ENCODE data around the gene COA1. TPM values are rescaled to one million over a fixed set of nuclear protein-coding genes. Genes with fewer than 3 reads are reported as not detected.
"Not testable (repeated sequence)": the region's sequence is repeated elsewhere in the genome, so short reads cannot be mapped to it uniquely, and the experiment has no call there.

COA1 gene
- total RNA-seq, 4 donors from 2014 or later, result 25.9 to 36.0 (median 31.1) TPM

DNA sequence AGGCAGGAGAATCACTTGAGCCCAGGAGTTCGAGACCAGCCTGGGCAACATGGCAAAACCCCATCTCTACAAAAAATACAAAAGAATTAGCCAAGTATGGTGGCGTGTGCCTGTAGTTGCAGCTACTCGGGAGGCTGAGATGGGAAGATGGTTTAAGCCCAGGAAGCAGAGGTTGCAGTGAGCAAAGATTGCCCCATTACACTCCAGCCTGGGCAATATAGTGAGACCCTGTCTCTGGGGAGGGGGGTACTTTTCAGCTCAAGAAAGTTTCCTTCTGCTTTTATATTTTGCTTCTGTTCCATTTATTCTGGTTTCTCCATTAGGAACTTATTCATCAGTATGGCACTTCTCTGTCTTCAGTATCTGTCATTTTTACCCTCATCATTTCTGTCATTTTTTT lies 48.6 kb downstream of the COA1 start:
- WGBS, 2 donors, result 92 to 100% methylated on average over 3 of the region's 3 CpGs
- no peak overlapping the region for H3K4me3 ChIP-seq (ENCODE audit: low read depth, poor library complexity, severe bottlenecking)
- DNase-seq (ENCODE audit: low spot score in 2 of 2), result no peak
- TF ChIP-seq, protein P1, sequence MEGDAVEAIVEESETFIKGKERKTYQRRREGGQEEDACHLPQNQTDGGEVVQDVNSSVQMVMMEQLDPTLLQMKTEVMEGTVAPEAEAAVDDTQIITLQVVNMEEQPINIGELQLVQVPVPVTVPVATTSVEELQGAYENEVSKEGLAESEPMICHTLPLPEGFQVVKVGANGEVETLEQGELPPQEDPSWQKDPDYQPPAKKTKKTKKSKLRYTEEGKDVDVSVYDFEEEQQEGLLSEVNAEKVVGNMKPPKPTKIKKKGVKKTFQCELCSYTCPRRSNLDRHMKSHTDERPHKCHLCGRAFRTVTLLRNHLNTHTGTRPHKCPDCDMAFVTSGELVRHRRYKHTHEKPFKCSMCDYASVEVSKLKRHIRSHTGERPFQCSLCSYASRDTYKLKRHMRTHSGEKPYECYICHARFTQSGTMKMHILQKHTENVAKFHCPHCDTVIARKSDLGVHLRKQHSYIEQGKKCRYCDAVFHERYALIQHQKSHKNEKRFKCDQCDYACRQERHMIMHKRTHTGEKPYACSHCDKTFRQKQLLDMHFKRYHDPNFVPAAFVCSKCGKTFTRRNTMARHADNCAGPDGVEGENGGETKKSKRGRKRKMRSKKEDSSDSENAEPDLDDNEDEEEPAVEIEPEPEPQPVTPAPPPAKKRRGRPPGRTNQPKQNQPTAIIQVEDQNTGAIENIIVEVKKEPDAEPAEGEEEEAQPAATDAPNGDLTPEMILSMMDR (IDR thresholded peaks at IDR 0.05), result no peak
- TF ChIP-seq POLR2A (IDR thresholded peaks at IDR 0.05), result no peak
- intact Hi-C loops (cut with DNase I; ENCODE audit: low total_unique reads), result no loop called here

DNA sequence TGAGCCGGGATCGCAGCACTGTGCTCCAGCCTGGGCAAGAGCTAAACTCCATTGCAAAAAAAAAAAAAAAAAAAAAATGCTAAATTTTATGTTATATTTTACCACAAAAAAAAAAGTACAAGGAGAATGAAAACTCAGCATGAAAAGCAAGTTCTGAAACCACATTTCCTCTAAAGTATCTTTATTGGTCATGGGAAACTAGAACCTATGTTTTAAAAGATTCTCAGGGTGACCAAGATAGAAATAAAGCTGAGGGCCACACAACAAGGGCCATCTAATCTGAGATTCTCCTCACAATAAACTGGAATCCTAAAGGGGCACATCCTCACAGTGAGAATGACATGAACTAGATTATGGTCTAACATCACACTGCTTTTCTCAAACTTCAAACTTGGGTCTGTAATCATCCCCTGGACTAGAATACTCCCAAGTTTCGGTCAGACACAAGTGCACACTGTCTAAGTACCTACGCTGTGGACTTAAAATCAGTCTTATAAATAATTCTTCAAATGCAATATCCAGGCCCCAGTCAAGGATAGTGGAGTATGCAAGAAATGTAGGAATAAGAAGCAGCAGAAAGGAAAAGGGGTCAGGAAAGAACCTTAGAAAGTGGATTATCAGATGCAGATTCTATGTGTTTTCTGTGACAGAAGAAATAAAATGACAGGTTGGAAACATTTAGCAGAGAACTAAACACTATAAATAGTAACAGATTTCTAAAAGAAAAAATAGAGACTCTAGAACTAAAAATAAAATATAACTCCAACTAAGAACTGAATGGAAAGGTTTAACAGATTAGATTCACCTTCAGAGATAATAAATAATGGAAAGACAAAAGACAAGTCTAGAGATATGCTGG lies 49.9 kb downstream of the COA1 start:
- no peak for DNase-seq (ENCODE audit: low spot score in 2 of 2)
- 94 to 95% methylated on average over 4 of the region's 4 CpGs for WGBS, 2 donors
- intact Hi-C loops (cut with DNase I; ENCODE audit: low total_unique reads), result no loop called here
- H3K4me3 ChIP-seq (ENCODE audit: low read depth, poor library complexity, severe bottlenecking), result no peak overlapping the region
- TF ChIP-seq, protein P1 (IDR thresholded peaks at IDR 0.05), result no peak
- no peak for TF ChIP-seq POLR2A (IDR thresholded peaks at IDR 0.05)

DNA sequence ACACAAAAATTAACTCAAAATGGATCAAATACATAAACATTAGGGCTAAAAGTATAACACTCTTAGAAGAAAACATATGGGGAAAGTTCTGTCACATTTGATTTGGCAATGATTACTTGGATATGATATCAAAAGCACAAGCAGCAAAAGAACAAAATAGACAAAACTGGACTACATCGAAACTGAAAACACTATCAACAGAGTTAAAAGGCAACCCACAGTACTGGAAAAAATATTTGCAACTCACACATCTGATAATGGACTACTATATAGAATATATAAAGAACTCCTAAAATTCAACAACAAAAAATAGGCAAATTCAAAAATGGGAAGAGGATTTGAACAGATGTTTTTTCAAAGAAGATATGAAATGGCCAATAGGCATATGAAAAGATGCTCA lies 51.0 kb downstream of the COA1 start:
- DNase-seq (ENCODE audit: low spot score in 2 of 2), result no peak
- TF ChIP-seq POLR2A (IDR thresholded peaks at IDR 0.05), result no peak
- TF ChIP-seq, protein P1 (IDR thresholded peaks at IDR 0.05), result no peak
- H3K4me3 ChIP-seq (ENCODE audit: low read depth, poor library complexity, severe bottlenecking), result no peak overlapping the region
- 67 to 76% methylated on average over 1 of the region's 1 CpG for WGBS, 2 donors
- intact Hi-C loops (cut with DNase I; ENCODE audit: low total_unique reads), result no loop called here

DNA sequence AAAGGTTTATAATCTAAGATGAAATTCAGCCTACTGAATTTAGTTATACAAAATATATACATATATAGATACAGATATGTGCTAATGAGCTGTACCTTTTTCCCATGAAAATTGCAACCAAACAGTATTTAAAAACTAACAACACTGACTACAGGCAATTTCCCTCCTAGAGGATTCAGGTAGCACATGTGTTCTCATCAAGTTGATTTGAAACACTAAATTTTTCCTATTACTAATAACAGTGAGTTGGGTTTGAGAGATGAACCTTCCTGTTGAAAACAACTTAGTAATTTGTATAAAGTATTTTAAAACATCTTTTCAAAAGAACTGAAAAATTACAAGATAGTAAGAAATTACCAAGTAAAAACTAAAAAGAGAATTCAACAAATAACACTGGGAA lies 51.5 kb downstream of the COA1 start:
- TF ChIP-seq, protein P1 (IDR thresholded peaks at IDR 0.05), result no peak
- no peak for TF ChIP-seq POLR2A (IDR thresholded peaks at IDR 0.05)
- intact Hi-C loops (cut with DNase I; ENCODE audit: low total_unique reads), result no loop called here
- no peak for DNase-seq (ENCODE audit: low spot score in 2 of 2)
- no peak overlapping the region for H3K4me3 ChIP-seq (ENCODE audit: low read depth, poor library complexity, severe bottlenecking)

DNA sequence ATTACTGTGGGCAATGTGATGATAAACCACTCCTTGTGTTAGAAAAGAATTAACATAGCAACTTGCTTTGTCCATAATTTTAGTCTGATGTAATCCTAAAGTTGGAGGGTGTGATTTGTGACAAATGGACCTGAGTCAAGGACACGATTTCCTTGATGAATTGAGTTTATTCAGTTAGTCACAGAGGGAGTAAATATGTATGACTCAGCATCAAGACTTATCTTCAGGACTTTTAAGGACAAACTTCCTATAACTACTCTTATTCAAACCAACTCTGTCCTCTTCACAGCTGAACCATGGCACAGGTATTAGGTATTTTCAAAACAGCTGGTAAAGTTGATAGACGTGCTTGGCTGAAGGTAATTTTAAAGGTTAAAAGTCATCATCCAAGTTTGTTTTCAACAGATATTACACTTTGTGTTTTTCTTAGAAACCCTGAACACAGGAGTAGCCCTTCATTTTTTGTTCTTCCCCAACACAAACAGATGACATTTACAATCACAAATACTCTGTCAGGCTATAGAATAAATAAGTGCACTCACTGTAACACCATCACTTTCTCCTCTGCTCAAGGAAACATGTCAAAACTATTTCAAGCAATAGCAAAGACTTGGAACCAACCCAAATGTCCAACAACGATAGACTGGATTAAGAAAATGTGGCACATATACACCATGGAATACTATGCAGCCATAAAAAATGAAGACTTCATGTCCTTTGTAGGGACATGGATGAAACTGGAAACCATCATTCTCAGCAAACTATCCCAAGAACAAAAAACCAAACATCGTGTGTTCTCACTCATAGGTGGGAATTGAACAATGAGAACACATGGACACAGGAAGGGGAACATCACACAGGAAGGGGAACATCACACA lies 54.5 kb downstream of the COA1 start:
- intact Hi-C loops (cut with DNase I; ENCODE audit: low total_unique reads), result no loop called here
- no peak overlapping the region for H3K4me3 ChIP-seq (ENCODE audit: low read depth, poor library complexity, severe bottlenecking)
- no peak for DNase-seq (ENCODE audit: low spot score in 2 of 2)
- TF ChIP-seq, protein P1 (IDR thresholded peaks at IDR 0.05), result no peak
- no peak for TF ChIP-seq POLR2A (IDR thresholded peaks at IDR 0.05)
- 38 to 48% methylated on average over 4 of the region's 4 CpGs for WGBS, 2 donors

DNA sequence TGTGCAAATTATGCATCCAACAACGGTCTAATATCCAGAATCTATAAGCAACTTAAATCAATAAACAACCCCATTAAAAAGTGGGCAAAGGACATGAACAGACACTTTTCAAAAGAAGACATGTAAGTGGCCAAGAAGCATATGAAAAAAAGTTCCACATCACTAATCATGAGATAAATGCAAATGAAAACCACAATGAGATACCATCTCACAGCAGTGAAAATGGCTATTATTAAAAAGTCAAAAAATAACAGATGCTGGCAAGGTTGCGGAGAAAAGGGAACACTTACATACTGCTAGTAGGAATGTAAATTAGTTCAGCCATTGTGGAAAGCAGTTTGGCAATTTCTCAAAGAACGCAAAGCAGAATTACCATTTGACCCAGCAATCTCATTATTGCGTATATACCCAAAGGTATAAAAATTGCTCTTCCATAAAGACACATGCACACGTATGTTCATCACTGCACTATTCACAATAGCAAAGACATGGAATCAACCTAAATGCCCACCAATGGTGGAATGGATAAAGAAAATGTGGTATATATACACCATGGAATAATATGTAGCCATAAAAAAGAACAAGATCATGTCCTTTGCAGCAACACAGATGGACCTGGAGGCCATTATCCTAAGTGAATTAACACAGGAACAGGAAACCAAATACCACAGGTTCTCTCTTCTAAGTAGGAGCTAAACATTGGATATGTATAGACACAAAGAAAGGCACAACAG lies 55.9 kb downstream of the COA1 start:
- DNase-seq (ENCODE audit: low spot score in 2 of 2); H3K4me3 ChIP-seq (ENCODE audit: low read depth, poor library complexity, severe bottlenecking); intact Hi-C loops (cut with DNase I; ENCODE audit: low total_unique reads): not testable (repeated sequence)
- 72 to 82% methylated on average over 5 of the region's 5 CpGs for WGBS, 2 donors

Data from lower leg skin (tissue), 4 donors.